Testis (tissue), 3 donors: Measurements from ENCODE around the gene EFCAB8. TPM values are rescaled to one million over a fixed set of nuclear protein-coding genes. Genes with fewer than 3 reads are reported as not detected.

ENCODE experiments used
- DNase-seq: peaks from one replicate; pipeline ENCODE4 v3.0.0-alpha.2; 2019
- H3K27ac ChIP-seq, 2 donors: fragments of 200-600 bp; sonication (generic); one replicate each; pipeline ENCODE4 v1.5.1; 2019
- H3K27me3 ChIP-seq: fragments of 200-600 bp; sonication (generic); one replicate; pipeline ENCODE4 v1.5.1; 2019
- H3K36me3 ChIP-seq: fragments of 200-600 bp; sonication (generic); one replicate; pipeline ENCODE4 v1.5.1; 2017; ENCODE audit warnings: low read depth; ENCODE audit errors: missing control alignments
- H3K4me1 ChIP-seq: fragments of 200-600 bp; sonication (generic); one replicate; pipeline ENCODE4 v1.5.1; 2019
- H3K4me3 ChIP-seq, 2 donors: fragments of 200-600 bp; sonication (generic); one replicate each; pipeline ENCODE4 v1.5.1; 2017 to 2019
- H3K9me3 ChIP-seq: fragments of 200-600 bp; sonication (generic); one replicate; pipeline ENCODE4 v1.5.1; 2017
- CTCF ChIP-seq, 3 experiments: fragments of 450-650 bp in 2 of 3; fragments of 200-600 bp in 1 of 3; sonication (generic) in 1 of 3; IDR thresholded peaks; one replicate each; pipeline ENCODE4 v1.5.1; 2016 to 2019; ENCODE audit warnings: antibody characterized with exemption in 3 of 3, mild to moderate bottlenecking in 2 of 3, moderate library complexity in 1 of 3
- POLR2A ChIP-seq: fragments of 450-650 bp; IDR thresholded peaks from one replicate; pipeline ENCODE4 v1.6.1; 2017; ENCODE audit warnings: antibody characterized with exemption, mild to moderate bottlenecking, moderate library complexity
- WGBS, 2 donors: methylation state at CpG; one replicate each; pipeline ENCODE4 v1.1.5; 2018; 5-methylcytosine and 5-hydroxymethylcytosine counted together
- intact Hi-C: fragments of 100-400 bp; cut with DNase I; formaldehyde crosslinking; loops from one replicate; pipeline ENCODE4 v1.15.1; 2023; ENCODE audit warnings: low total_unique reads
- polyA plus RNA-seq: library from polyadenylated mRNA; stranded (reverse); fragments of 350-450 nt; fragmentation: Illumina TruSeq; extraction: RNeasy Lipid Tissue Mini Kit (QIAGEN cat#74804); gene quantifications from one replicate; pipeline ENCODE4 v1.2.3, GENCODE V29; 2014; ENCODE audit warnings: low read depth, low replicate concordance; ENCODE audit not compliant: insufficient read depth
- total RNA-seq, 2 donors: library from RNA; depleted of rRNA; stranded (reverse); fragments of >200 nt; gene quantifications; one replicate each; pipeline ENCODE4 v1.2.3, GENCODE V29; 2016

EFCAB8 gene
- total and polyA plus RNA-seq, 3 donors from 2014 or later = 4.9 to 9.5 (median 6.3) TPM

DNA sequence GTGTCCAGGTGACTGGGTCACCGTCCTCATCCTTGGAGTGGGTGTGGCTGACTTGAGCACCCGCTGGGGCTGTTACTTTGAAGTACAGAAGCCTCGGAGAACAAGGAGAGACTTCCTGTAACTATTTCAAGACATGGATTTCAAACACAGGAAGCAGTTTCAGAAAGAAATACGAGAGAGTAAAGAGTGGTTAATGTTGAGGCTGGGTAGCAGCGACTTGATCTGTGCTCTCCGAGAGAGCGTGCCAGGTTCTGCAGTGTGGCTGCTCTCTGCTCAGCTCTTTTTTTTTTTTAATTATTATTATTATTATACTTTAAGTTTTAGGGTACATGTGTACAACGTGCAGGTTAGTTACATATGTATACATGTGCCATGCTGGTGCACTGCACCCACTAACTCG, 17.5 kb upstream of the EFCAB8 start:
- intact Hi-C loops = no loop called here
- no peaks in the 10 kb centered on the region for H3K36me3 ChIP-seq
- 74 to 75% methylated on average over 9 of the region's 9 CpGs for WGBS, 2 donors

GRCh38 chr20:32841632-32842031, 17.1 kb upstream of the EFCAB8 start:
- intact Hi-C loops = no loop called here
- Histone ChIP-seq H3K36me3 (no peaks in the 10 kb centered on the region), H3K4me1 (no peaks in the 10 kb centered on the region), H3K9me3 (no peaks in the 10 kb centered on the region), H3K4me3 (no peak overlapping the region), H3K27ac (no peak overlapping the region), H3K27me3 (no peaks in the 10 kb centered on the region)
- TF ChIP-seq CTCF (IDR thresholded peaks at IDR 0.05) = no peak
- no peak for TF ChIP-seq POLR2A
- WGBS, 2 donors = 82 to 88% methylated on average over 1 to 2 of the region's 2 CpGs
- DNase-seq = no peak

More for the DNA sequence above, 17.5 kb upstream of the EFCAB8 start:
- H3K27me3 ChIP-seq = no peaks in the 10 kb centered on the region
- H3K4me3 ChIP-seq = no peak overlapping the region
- H3K4me1 ChIP-seq = no peaks in the 10 kb centered on the region
- no peak overlapping the region for H3K27ac ChIP-seq
- H3K9me3 ChIP-seq = no peaks in the 10 kb centered on the region
- DNase-seq = no peak
- TF ChIP-seq POLR2A (no peak), CTCF (IDR thresholded peaks at IDR 0.05) (no peak)

- TF ChIP-seq CTCF (IDR thresholded peaks at IDR 0.05) (no peak), POLR2A (no peak)
- intact Hi-C loops = no loop called here
- peaks cover 5% of the 10 kb centered on the region for H3K4me1 ChIP-seq
- no peak for DNase-seq
- no peaks in the 10 kb centered on the region for H3K27me3 ChIP-seq
- WGBS, 2 donors = 86 to 89% methylated on average over 8 of the region's 8 CpGs
- no peak overlapping the region for H3K27ac ChIP-seq
- H3K9me3 ChIP-seq = no peaks in the 10 kb centered on the region
- H3K4me3 ChIP-seq = no peak overlapping the region
- H3K36me3 ChIP-seq = no peaks in the 10 kb centered on the region
Observed at GRCh38 chr20:32842688-32843524, 15.8 kb upstream of the EFCAB8 start.

GRCh38 chr20:32845786-32846185, 12.9 kb upstream of the EFCAB8 start:
- H3K36me3 ChIP-seq = no peaks in the 10 kb centered on the region
- 87 to 96% methylated on average over 2 of the region's 2 CpGs for WGBS, 2 donors
- no peak for TF ChIP-seq POLR2A
- TF ChIP-seq CTCF (IDR thresholded peaks at IDR 0.05) = no peak
- no peak overlapping the region for H3K4me3 ChIP-seq
- no peak for DNase-seq
- H3K27me3 ChIP-seq = no peaks in the 10 kb centered on the region
- H3K4me1 ChIP-seq = peaks cover 14% of the 10 kb centered on the region
- H3K27ac ChIP-seq = no peak overlapping the region
- no peaks in the 10 kb centered on the region for H3K9me3 ChIP-seq
- intact Hi-C loops = no loop called here

GRCh38 chr20:32846852-32847251, 11.9 kb upstream of the EFCAB8 start:
- Histone ChIP-seq H3K9me3 (no peaks in the 10 kb centered on the region), H3K36me3 (no peaks in the 10 kb centered on the region), H3K27ac (no peak overlapping the region), H3K4me3 (no peak overlapping the region), H3K4me1 (peaks cover 14% of the 10 kb centered on the region), H3K27me3 (no peaks in the 10 kb centered on the region)
- no peak for TF ChIP-seq CTCF (IDR thresholded peaks at IDR 0.05)
- TF ChIP-seq POLR2A = no peak
- no peak for DNase-seq
- 71 to 97% methylated on average over 5 of the region's 5 CpGs for WGBS, 2 donors
- intact Hi-C loops = no loop called here
